ENCODE results near the gene GIMAP5.

GIMAP5 gene

GRCh38 chr7:150790416-150791075 is 53.3 kb downstream of the GIMAP5 start:
- Histone ChIP-seq H3K9me3 (ENCODE audit: low read length) (no peaks in the 10 kb centered on the region), H3K9me2 (ENCODE audit: low read depth, low read length) (no peaks in the 10 kb centered on the region), H3K36me3 (ENCODE audit: insufficient read depth, low read length) (no peaks in the 10 kb centered on the region), H3K4me1 (ENCODE audit: insufficient read depth, low read length, severe bottlenecking) (no peaks in the 10 kb centered on the region), H3K79me2 (ENCODE audit: insufficient read depth, low read length) (no peaks in the 10 kb centered on the region), H4K20me1 (ENCODE audit: insufficient read depth, low read length) (no peaks in the 10 kb centered on the region), H3F3A (ENCODE audit: insufficient read depth, low read length) (no peaks in the 10 kb centered on the region), H3K4me2 (ENCODE audit: low read length) (no peak overlapping the region), H3K27ac (ENCODE audit: low read depth, low read length, poor library complexity, severe bottlenecking) (no peak overlapping the region), H3K9ac (ENCODE audit: low read length) (no peak overlapping the region), H3K4me3 (ENCODE audit: low read depth, low read length, poor library complexity, severe bottlenecking) (no peak overlapping the region), H3K27me3 (ENCODE audit: insufficient read depth, low read length) (no peaks in the 10 kb centered on the region; the same call in 1 of the 2 replicates), H2AFZ (ENCODE audit: low read length) (no peak overlapping the region)
- TF ChIP-seq EZH2 (IDR thresholded peaks at IDR 0.05; ENCODE audit: borderline replicate concordance, low read length) (no peak), CTCF (IDR thresholded peaks at IDR 0.05; ENCODE audit: low read length) (no peak)

- Histone ChIP-seq H3K27me3 (ENCODE audit: insufficient read depth, low read length) (no peaks in the 10 kb centered on the region; the same call in 1 of the 2 replicates), H3F3A (ENCODE audit: insufficient read depth, low read length) (no peaks in the 10 kb centered on the region), H3K9me3 (ENCODE audit: low read length) (no peaks in the 10 kb centered on the region), H3K9ac (ENCODE audit: low read length) (no peak overlapping the region), H3K79me2 (ENCODE audit: insufficient read depth, low read length) (no peaks in the 10 kb centered on the region), H4K20me1 (ENCODE audit: insufficient read depth, low read length) (no peaks in the 10 kb centered on the region), H2AFZ (ENCODE audit: low read length) (no peak overlapping the region), H3K27ac (ENCODE audit: low read depth, low read length, poor library complexity, severe bottlenecking) (no peak overlapping the region), H3K9me2 (ENCODE audit: low read depth, low read length) (no peaks in the 10 kb centered on the region), H3K4me3 (ENCODE audit: low read depth, low read length, poor library complexity, severe bottlenecking) (no peak overlapping the region), H3K36me3 (ENCODE audit: insufficient read depth, low read length) (no peaks in the 10 kb centered on the region), H3K4me2 (ENCODE audit: low read length) (no peak overlapping the region), H3K4me1 (ENCODE audit: insufficient read depth, low read length, severe bottlenecking) (no peaks in the 10 kb centered on the region)
- no peak for TF ChIP-seq EZH2 (IDR thresholded peaks at IDR 0.05; ENCODE audit: borderline replicate concordance, low read length)
- TF ChIP-seq CTCF (IDR thresholded peaks at IDR 0.05; ENCODE audit: low read length) = no peak
These were observed 54.1 kb downstream of the GIMAP5 start for GRCh38 chr7:150791304-150791703.

- no peaks in the 10 kb centered on the region for H4K20me1 ChIP-seq (ENCODE audit: insufficient read depth, low read length)
- no peaks in the 10 kb centered on the region for H3F3A ChIP-seq (ENCODE audit: insufficient read depth, low read length)
- H3K4me3 ChIP-seq (ENCODE audit: low read depth, low read length, poor library complexity, severe bottlenecking) = no peak overlapping the region
- no peak for TF ChIP-seq EZH2 (IDR thresholded peaks at IDR 0.05; ENCODE audit: borderline replicate concordance, low read length)
- no peak for TF ChIP-seq CTCF (IDR thresholded peaks at IDR 0.05; ENCODE audit: low read length)
- H3K4me1 ChIP-seq (ENCODE audit: insufficient read depth, low read length, severe bottlenecking) = no peaks in the 10 kb centered on the region
- H2AFZ ChIP-seq (ENCODE audit: low read length) = no peak overlapping the region
- no peaks in the 10 kb centered on the region for H3K9me3 ChIP-seq (ENCODE audit: low read length)
- H3K79me2 ChIP-seq (ENCODE audit: insufficient read depth, low read length) = no peaks in the 10 kb centered on the region
- no peak overlapping the region for H3K27ac ChIP-seq (ENCODE audit: low read depth, low read length, poor library complexity, severe bottlenecking)
- no peak overlapping the region for H3K4me2 ChIP-seq (ENCODE audit: low read length)
- H3K9me2 ChIP-seq (ENCODE audit: low read depth, low read length) = no peaks in the 10 kb centered on the region
- no peaks in the 10 kb centered on the region; the same call in 1 of the 2 replicates for H3K27me3 ChIP-seq (ENCODE audit: insufficient read depth, low read length)
- no peaks in the 10 kb centered on the region for H3K36me3 ChIP-seq (ENCODE audit: insufficient read depth, low read length)
- no peak overlapping the region for H3K9ac ChIP-seq (ENCODE audit: low read length)
These were observed 54.7 kb downstream of the GIMAP5 start for GRCh38 chr7:150791746-150792452.

Measured in OCI-LY1 (cell line).